Measurements from ENCODE around the gene POLR3K.

DNA sequence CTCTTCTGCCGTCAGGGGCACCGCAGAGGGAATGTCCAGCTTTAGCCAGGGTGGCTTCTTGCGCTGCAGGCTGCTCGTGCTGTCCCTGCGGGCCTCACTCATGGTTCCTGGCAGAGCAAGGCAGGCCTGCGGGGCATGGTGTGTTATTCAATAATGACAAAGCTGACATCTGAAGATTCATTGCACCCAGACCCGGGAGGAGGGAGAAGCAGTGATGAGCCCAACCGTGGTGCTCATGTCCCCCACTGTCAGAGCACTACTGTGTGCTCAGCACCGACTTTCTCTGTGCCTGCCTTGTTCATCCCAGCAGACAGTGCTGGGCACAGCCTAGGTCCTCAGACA, 11.5 kb upstream of the POLR3K start:
- TF ChIP-seq, protein P1, sequence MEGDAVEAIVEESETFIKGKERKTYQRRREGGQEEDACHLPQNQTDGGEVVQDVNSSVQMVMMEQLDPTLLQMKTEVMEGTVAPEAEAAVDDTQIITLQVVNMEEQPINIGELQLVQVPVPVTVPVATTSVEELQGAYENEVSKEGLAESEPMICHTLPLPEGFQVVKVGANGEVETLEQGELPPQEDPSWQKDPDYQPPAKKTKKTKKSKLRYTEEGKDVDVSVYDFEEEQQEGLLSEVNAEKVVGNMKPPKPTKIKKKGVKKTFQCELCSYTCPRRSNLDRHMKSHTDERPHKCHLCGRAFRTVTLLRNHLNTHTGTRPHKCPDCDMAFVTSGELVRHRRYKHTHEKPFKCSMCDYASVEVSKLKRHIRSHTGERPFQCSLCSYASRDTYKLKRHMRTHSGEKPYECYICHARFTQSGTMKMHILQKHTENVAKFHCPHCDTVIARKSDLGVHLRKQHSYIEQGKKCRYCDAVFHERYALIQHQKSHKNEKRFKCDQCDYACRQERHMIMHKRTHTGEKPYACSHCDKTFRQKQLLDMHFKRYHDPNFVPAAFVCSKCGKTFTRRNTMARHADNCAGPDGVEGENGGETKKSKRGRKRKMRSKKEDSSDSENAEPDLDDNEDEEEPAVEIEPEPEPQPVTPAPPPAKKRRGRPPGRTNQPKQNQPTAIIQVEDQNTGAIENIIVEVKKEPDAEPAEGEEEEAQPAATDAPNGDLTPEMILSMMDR (conservative IDR thresholded peaks at IDR 0.05; ENCODE audit: low read length) = no peak
- no peak for TF ChIP-seq EZH2phosphoT487 (IDR thresholded peaks at IDR 0.05; ENCODE audit: borderline replicate concordance, low read depth, low read length)
